Gastrocnemius medialis (tissue), 4 donors: ENCODE data around the gene NAPB. TPM values are rescaled to one million over a fixed set of nuclear protein-coding genes. Genes with fewer than 3 reads are reported as not detected.

Source experiments
- ATAC-seq, 2 donors: fragments of 150-250 bp; one replicate each; pipeline ENCODE4 v1.9.1; 2016
- DNase-seq, 2 donors: peaks; one replicate each; pipeline ENCODE4 v3.0.0-alpha.2; 2019
- H3K27ac ChIP-seq, 4 donors: fragments of 200-600 bp; sonication (generic); 1 replicate in 1 of 4; 2 replicates in 3 of 4; pipeline ENCODE4 v1.5.1; 2016 to 2018; ENCODE audit warnings: mild to moderate bottlenecking in 2 of 4, moderate library complexity in 1 of 4
- H3K27me3 ChIP-seq, 3 donors: fragments of 200-600 bp; sonication (generic) in 2 of 3; 1 replicate in 1 of 3; 2 replicates in 2 of 3; pipeline versions ENCODE4 v1.5.1 to v1.6.0; 2016 to 2019; ENCODE audit warnings: mild to moderate bottlenecking in 1 of 3, moderate library complexity in 1 of 3
- H3K36me3 ChIP-seq, 2 donors: fragments of 200-600 bp; sonication (generic) in 1 of 2; one replicate each; pipeline ENCODE4 v1.5.1; 2017 to 2018
- H3K4me1 ChIP-seq, 2 donors: fragments of 200-600 bp; sonication (generic) in 1 of 2; one replicate each; pipeline ENCODE4 v1.5.1; 2016 to 2017; ENCODE audit warnings: mild to moderate bottlenecking in 2 of 2
- H3K4me3 ChIP-seq, 4 donors: fragments of 200-600 bp; sonication (generic) in 3 of 4; 1 replicate in 1 of 4; 2 replicates in 3 of 4; pipeline ENCODE4 v1.5.1; 2016 to 2019; ENCODE audit warnings: mild to moderate bottlenecking in 2 of 4
- H3K9me3 ChIP-seq, 3 donors: fragments of 200-600 bp; sonication (generic) in 2 of 3; 1 replicate in 1 of 3; 2 replicates in 2 of 3; pipeline ENCODE4 v1.5.1; 2016 to 2019
- POLR2A ChIP-seq, 2 donors: fragments of 450-650 bp; IDR thresholded peaks; one replicate each; pipeline ENCODE4 v1.6.1; 2017; ENCODE audit warnings: antibody characterized with exemption in 2 of 2, mild to moderate bottlenecking in 2 of 2, moderate library complexity in 2 of 2
- in situ Hi-C, 4 donors: fragments of 200-750 bp; cut with MboI; loops; one replicate each; pipeline versions ENCODE4 v1.15.0 to v1.8.0; 2017; ENCODE audit warnings: low sequenced_read_pairs in 4 of 4
- intact Hi-C: fragments of 100-400 bp; cut with DNase I; formaldehyde crosslinking; loops from one replicate; pipeline ENCODE4 v1.15.1; 2023; ENCODE audit warnings: low total_unique reads
- total RNA-seq, 4 donors: library from RNA; depleted of rRNA; stranded (reverse); fragments of >200 nt; gene quantifications; one replicate each; pipeline versions ENCODE4 v1.1.0 to v1.2.3, GENCODE V29; 2016
- TF ChIP-seq, protein P1 (sequence below), 5 experiments: fragments of 450-650 bp in 3 of 5; fragments of 200-600 bp in 2 of 5; sonication (generic) in 2 of 5; IDR thresholded peaks in 4 of 5; conservative IDR thresholded peaks in 1 of 5; 1 replicate in 4 of 5; 2 replicates in 1 of 5; pipeline ENCODE4 v1.5.1; 2016 to 2019; ENCODE audit warnings: antibody characterized with exemption in 5 of 5, mild to moderate bottlenecking in 3 of 5, moderate library complexity in 3 of 5

Gene NAPB
- total RNA-seq, 4 donors from 2014 or later = 3.2 to 8.3 (median 3.8) TPM

- Histone ChIP-seq H3K27me3 (no peaks in the 10 kb centered on the region), H3K36me3 (no peaks in the 10 kb centered on the region), H3K9me3 (no peaks in the 10 kb centered on the region), H3K4me3 (no peak overlapping the region), H3K4me1 (no peaks in the 10 kb centered on the region), H3K27ac (no peak overlapping the region)
- DNase-seq (peak; percentile 35 to 51), ATAC-seq (peak; percentile 75 to 87)
- in situ Hi-C loops (loop anchor here (10.0 to 25.0 kb wide), 4 partner anchors 163 to 755 kb away; partner anchors contain the start of genes GGTLC1 (in 3 of the 4) and CST9 (in 1 of the 4)), intact Hi-C loops (loop anchor here (5.0 kb wide), 3 partner anchors 165 to 555 kb away; partner anchors contain the start of gene CST9)
- TF ChIP-seq, protein P1, sequence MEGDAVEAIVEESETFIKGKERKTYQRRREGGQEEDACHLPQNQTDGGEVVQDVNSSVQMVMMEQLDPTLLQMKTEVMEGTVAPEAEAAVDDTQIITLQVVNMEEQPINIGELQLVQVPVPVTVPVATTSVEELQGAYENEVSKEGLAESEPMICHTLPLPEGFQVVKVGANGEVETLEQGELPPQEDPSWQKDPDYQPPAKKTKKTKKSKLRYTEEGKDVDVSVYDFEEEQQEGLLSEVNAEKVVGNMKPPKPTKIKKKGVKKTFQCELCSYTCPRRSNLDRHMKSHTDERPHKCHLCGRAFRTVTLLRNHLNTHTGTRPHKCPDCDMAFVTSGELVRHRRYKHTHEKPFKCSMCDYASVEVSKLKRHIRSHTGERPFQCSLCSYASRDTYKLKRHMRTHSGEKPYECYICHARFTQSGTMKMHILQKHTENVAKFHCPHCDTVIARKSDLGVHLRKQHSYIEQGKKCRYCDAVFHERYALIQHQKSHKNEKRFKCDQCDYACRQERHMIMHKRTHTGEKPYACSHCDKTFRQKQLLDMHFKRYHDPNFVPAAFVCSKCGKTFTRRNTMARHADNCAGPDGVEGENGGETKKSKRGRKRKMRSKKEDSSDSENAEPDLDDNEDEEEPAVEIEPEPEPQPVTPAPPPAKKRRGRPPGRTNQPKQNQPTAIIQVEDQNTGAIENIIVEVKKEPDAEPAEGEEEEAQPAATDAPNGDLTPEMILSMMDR (IDR thresholded peaks at IDR 0.05 in 4 of 5, conservative IDR thresholded peaks at IDR 0.05 in 1 of 5) = peak; percentile 54 to 83 (median 71)
- no peak for TF ChIP-seq POLR2A (IDR thresholded peaks at IDR 0.05)
These were observed 20.6 kb upstream of the NAPB start for GRCh38 chr20:23441850-23442313.

DNA sequence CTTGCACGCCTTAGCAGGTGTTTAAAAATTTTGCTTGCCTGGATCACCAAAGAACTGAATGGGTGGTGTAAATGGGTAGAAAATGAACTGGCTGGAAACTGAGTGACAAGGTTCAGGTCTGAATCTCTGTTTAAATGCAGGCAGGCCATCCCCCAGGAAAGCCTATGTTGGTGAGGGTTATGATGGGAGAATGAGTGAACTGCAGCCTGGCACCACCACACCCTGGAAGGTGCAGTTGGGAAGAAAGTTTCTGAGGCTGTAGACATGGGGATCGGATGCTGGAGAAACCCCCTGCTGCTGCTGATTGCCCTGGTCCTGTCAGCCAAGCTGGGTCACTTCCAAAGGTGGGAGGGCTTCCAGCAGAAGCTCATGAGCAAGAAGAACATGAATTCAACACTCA lies 18.7 kb upstream of the NAPB start:
- no peaks in the 10 kb centered on the region for H3K9me3 ChIP-seq
- no peaks in the 10 kb centered on the region for H3K36me3 ChIP-seq
- H3K4me3 ChIP-seq = no peak overlapping the region
- no peaks in the 10 kb centered on the region for H3K27me3 ChIP-seq
- DNase-seq (no peak), ATAC-seq (no peak)
- in situ Hi-C loops = loop anchor here (10.0 to 25.0 kb wide), 4 partner anchors 165 to 753 kb away; partner anchors contain the start of genes GGTLC1 (in 3 of the 4) and CST9 (in 1 of the 4)
- H3K4me1 ChIP-seq = peaks cover 3 to 11% of the 10 kb centered on the region in 2 donors
- intact Hi-C loops = loop anchor here (5.0 kb wide), 3 partner anchors 167 to 557 kb away; partner anchors contain the start of gene CST9
- H3K27ac ChIP-seq = no peak overlapping the region
- no peak for TF ChIP-seq POLR2A (IDR thresholded peaks at IDR 0.05)

DNA sequence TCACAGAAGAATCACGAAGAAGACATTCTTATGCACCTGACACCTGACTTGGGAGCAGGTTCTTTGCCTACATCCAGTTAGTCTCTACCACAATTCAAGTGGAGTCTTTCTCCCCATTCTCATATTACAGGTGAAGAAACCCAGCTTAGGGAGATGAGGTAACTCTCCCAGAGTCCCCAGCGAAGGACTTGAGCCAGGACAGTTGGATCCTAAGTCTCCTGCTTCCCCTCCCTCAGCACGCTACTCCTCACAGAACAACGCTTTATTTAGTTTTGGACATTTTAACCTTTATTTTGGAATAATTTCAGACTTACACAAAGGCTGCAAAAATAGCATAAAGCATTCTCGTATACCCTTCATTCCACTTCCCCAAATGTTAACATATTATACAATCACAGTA lies 17.4 kb upstream of the NAPB start:
- in situ Hi-C loops = loop anchor here (25.0 kb wide), 2 partner anchors 549 to 751 kb away; partner anchors contain the start of gene GGTLC1 (in 3 of the 4)
- TF ChIP-seq, protein P1 (IDR thresholded peaks at IDR 0.05 in 4 of 5, conservative IDR thresholded peaks at IDR 0.05 in 1 of 5) = no peak
- no peak for TF ChIP-seq POLR2A (IDR thresholded peaks at IDR 0.05)
- no peak overlapping the region for H3K27ac ChIP-seq
- H3K4me1 ChIP-seq = peaks cover 3 to 11% of the 10 kb centered on the region in 2 donors
- no peaks in the 10 kb centered on the region for H3K27me3 ChIP-seq
- no peak for DNase-seq
- no peak overlapping the region for H3K4me3 ChIP-seq
- H3K36me3 ChIP-seq = no peaks in the 10 kb centered on the region
- H3K9me3 ChIP-seq = no peaks in the 10 kb centered on the region
- no peak for ATAC-seq
- intact Hi-C loops = no loop called here

DNA sequence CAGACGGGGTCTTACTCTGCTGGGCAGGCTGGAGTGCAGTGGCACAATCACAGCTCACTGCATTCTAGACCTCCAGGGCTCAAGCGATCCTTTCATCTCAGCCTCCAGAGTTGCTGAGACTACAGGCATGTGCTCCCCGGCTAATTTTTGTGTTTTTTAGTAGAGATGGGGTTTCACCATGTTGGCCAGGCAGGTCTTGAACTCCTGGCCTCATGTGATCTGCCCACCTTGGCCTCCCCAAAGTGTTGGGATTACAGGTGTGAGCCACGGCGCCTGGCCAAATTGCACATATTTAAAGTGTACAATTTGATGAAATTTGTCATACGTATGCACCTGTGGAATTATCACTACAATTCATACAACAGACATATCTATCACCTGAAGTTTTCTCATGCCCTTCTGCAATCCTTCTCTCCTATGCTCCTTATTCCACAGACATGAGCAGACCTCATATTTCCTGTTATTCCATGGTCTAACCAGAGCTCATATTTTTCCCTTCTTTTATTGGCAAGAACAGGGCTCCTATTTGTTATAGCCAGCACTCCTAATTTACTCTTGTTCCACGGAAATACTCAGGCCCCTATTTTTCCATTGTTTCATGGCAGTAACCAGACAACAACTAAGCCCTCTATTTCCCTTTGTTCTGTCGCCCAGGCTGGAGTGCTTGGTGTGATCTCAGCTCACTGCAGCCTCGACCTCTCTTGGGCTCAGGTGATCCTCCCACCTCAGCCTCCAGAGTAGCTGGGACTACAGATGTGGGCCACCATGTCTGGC lies 16.0 kb upstream of the NAPB start:
- Histone ChIP-seq H3K9me3 (no peaks in the 10 kb centered on the region), H3K4me1 (peaks cover 3 to 11% of the 10 kb centered on the region in 2 donors), H3K36me3 (no peaks in the 10 kb centered on the region), H3K27ac (peak overlapping the region in 1 of 4 donors; percentile 68), H3K27me3 (no peaks in the 10 kb centered on the region), H3K4me3 (no peak overlapping the region)
- TF ChIP-seq, protein P1 (IDR thresholded peaks at IDR 0.05 in 4 of 5, conservative IDR thresholded peaks at IDR 0.05 in 1 of 5) = no peak
- no peak for TF ChIP-seq POLR2A (IDR thresholded peaks at IDR 0.05)
- no peak for ATAC-seq
- no peak for DNase-seq
- in situ Hi-C loops (loop anchor here (25.0 kb wide), 2 partner anchors 550 to 750 kb away; partner anchors contain the start of gene GGTLC1 (in 3 of the 4)), intact Hi-C loops (no loop called here)

- ATAC-seq (peak in 1 of 2 donors; percentile 69), DNase-seq (no peak)
- no peaks in the 10 kb centered on the region for H3K27me3 ChIP-seq
- no peaks in the 10 kb centered on the region for H3K9me3 ChIP-seq
- H3K4me3 ChIP-seq = no peak overlapping the region
- no peak for TF ChIP-seq POLR2A (IDR thresholded peaks at IDR 0.05)
- TF ChIP-seq, protein P1 (IDR thresholded peaks at IDR 0.05 in 4 of 5, conservative IDR thresholded peaks at IDR 0.05 in 1 of 5) = no peak
- intact Hi-C loops (no loop called here), in situ Hi-C loops (loop anchor here (25.0 kb wide), 2 partner anchors 551 to 749 kb away; partner anchors contain the start of gene GGTLC1 (in 3 of the 4))
- H3K27ac ChIP-seq = peak overlapping the region in 1 of 4 donors; percentile 68
- peaks cover 3 to 11% of the 10 kb centered on the region in 2 donors for H3K4me1 ChIP-seq
- no peaks in the 10 kb centered on the region for H3K36me3 ChIP-seq
These were observed 15.4 kb upstream of the NAPB start for GRCh38 chr20:23436681-23437080.
